Lower leg skin (tissue), 3 donors: ENCODE measurements around the gene SLC4A8.

Experiments
- POLR2A ChIP-seq, 2 donors: fragments of 450-650 bp; IDR thresholded peaks; one replicate each; pipeline ENCODE4 v1.6.1; 2016 to 2017; ENCODE audit warnings: antibody characterized with exemption in 2 of 2, mild to moderate bottlenecking in 1 of 2, moderate library complexity in 1 of 2
- TF ChIP-seq, protein P1 (sequence below), 3 donors: fragments of 450-650 bp; IDR thresholded peaks; one replicate each; pipeline ENCODE4 v1.5.1; 2016; ENCODE audit warnings: antibody characterized with exemption in 3 of 3, mild to moderate bottlenecking in 3 of 3, moderate library complexity in 2 of 3

DNA sequence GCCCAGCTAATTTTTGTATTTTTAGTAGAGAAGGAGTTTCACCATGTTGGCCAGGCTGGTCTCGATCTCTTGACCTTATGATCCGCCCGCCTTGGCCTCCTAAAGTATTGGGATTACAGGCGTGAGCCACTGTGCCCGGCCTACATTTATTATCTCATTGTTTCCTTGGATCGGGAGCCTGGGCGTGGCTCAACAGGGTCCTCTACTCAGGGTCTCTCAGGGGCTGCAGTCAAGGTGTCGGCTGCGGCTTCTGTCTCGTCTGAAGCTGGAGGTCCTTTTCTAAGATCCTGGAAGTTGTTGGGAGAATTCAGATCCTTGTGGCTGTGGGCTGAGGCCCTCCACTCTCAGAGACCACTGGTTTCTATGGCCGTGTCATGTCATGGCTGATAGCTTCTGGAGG, 100.9 kb downstream of the SLC4A8 start:
- TF ChIP-seq, protein P1, sequence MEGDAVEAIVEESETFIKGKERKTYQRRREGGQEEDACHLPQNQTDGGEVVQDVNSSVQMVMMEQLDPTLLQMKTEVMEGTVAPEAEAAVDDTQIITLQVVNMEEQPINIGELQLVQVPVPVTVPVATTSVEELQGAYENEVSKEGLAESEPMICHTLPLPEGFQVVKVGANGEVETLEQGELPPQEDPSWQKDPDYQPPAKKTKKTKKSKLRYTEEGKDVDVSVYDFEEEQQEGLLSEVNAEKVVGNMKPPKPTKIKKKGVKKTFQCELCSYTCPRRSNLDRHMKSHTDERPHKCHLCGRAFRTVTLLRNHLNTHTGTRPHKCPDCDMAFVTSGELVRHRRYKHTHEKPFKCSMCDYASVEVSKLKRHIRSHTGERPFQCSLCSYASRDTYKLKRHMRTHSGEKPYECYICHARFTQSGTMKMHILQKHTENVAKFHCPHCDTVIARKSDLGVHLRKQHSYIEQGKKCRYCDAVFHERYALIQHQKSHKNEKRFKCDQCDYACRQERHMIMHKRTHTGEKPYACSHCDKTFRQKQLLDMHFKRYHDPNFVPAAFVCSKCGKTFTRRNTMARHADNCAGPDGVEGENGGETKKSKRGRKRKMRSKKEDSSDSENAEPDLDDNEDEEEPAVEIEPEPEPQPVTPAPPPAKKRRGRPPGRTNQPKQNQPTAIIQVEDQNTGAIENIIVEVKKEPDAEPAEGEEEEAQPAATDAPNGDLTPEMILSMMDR (IDR thresholded peaks at IDR 0.05): no peak
- no peak for TF ChIP-seq POLR2A (IDR thresholded peaks at IDR 0.05)
